Upper lobe of right lung (tissue), 1 donor: ENCODE measurements around the gene ANKFY1. TPM values are rescaled to one million over a fixed set of nuclear protein-coding genes. Genes with fewer than 3 reads are reported as not detected.

ENCODE experiments used
- ATAC-seq: fragments of 200-7000 bp; cut with Tn5 transposase; one replicate; pipeline ENCODE4 v1.9.1; 2020; ENCODE audit warnings: mild to moderate bottlenecking, moderate library complexity
- DNase-seq: peaks from one replicate; pipeline ENCODE4 v3.0.0-alpha.2; 2020
- H3K27ac ChIP-seq: fragments of 200-600 bp; one replicate; pipeline ENCODE4 v1.8.0; 2022
- H3K27me3 ChIP-seq: fragments of 200-600 bp; one replicate; pipeline ENCODE4 v1.8.0; 2022; ENCODE audit warnings: mild to moderate bottlenecking
- H3K36me3 ChIP-seq: fragments of 200-600 bp; one replicate; pipeline ENCODE4 v1.8.0; 2022
- H3K4me1 ChIP-seq: fragments of 200-600 bp; one replicate; pipeline ENCODE4 v1.8.0; 2022
- H3K4me3 ChIP-seq: fragments of 200-600 bp; one replicate; pipeline ENCODE4 v1.8.0; 2022; ENCODE audit warnings: mild to moderate bottlenecking
- H3K9me3 ChIP-seq: fragments of 200-600 bp; one replicate; pipeline ENCODE4 v1.8.0; 2022
- CTCF ChIP-seq: fragments of 200-600 bp; IDR thresholded peaks from one replicate; pipeline ENCODE4 v1.8.0; 2022; ENCODE audit warnings: antibody characterized with exemption
- intact Hi-C: fragments of 100-400 bp; cut with DNase I; formaldehyde crosslinking; loops from one replicate; pipeline ENCODE4 v1.11.0; 2022
- total RNA-seq: library from RNA; stranded (reverse); fragmentation: NEBNext Ultra II Directional; extraction: Animal tissue kit (Norgen Biotek cat#: 25700); gene quantifications from one replicate; pipeline ENCODE4 v1.2.1, GENCODE V29; 2021
- donor health status: DM: no; HTN: yes; CAD: no; lungs with severe emphysema.

ANKFY1 gene
- total RNA-seq, 1 donor from 2014 or later = 64.8 TPM

GRCh38 chr17:4304417-4305027 lies 40.7 kb upstream of the ANKFY1 start:
- peak; percentile 85 for TF ChIP-seq CTCF
- Histone ChIP-seq H3K36me3 (peaks cover 33% of the 10 kb centered on the region), H3K27ac (no peak overlapping the region), H3K4me3 (no peak overlapping the region), H3K4me1 (peaks cover 6% of the 10 kb centered on the region), H3K27me3 (no peaks in the 10 kb centered on the region), H3K9me3 (no peaks in the 10 kb centered on the region)
- no peak for DNase-seq
- peak; percentile 85 for ATAC-seq
- intact Hi-C loops = loop anchor here (5.0 kb wide), 1 partner anchor 98 kb away; no protein-coding TSS in a partner anchor

GRCh38 chr17:4301066-4301465 lies 37.3 kb upstream of the ANKFY1 start:
- intact Hi-C loops = no loop called here
- Histone ChIP-seq H3K9me3 (no peaks in the 10 kb centered on the region), H3K27me3 (no peaks in the 10 kb centered on the region), H3K36me3 (peaks cover 30% of the 10 kb centered on the region), H3K4me1 (no peaks in the 10 kb centered on the region), H3K27ac (no peak overlapping the region), H3K4me3 (no peak overlapping the region)
- TF ChIP-seq CTCF = no peak
- ATAC-seq (no peak), DNase-seq (no peak)

GRCh38 chr17:4297351-4297750 lies 33.6 kb upstream of the ANKFY1 start:
- Histone ChIP-seq H3K9me3 (no peaks in the 10 kb centered on the region), H3K36me3 (peaks cover 12% of the 10 kb centered on the region), H3K27ac (no peak overlapping the region), H3K27me3 (no peaks in the 10 kb centered on the region), H3K4me3 (no peak overlapping the region), H3K4me1 (no peaks in the 10 kb centered on the region)
- intact Hi-C loops = no loop called here
- TF ChIP-seq CTCF = no peak
- DNase-seq (no peak), ATAC-seq (no peak)

GRCh38 chr17:4295686-4296085 lies 31.9 kb upstream of the ANKFY1 start:
- H3K36me3 ChIP-seq = peaks cover 17% of the 10 kb centered on the region
- DNase-seq (no peak), ATAC-seq (no peak)
- no peak for TF ChIP-seq CTCF
- no peaks in the 10 kb centered on the region for H3K4me1 ChIP-seq
- no peak overlapping the region for H3K4me3 ChIP-seq
- no peak overlapping the region for H3K27ac ChIP-seq
- H3K9me3 ChIP-seq = no peaks in the 10 kb centered on the region
- intact Hi-C loops = no loop called here
- H3K27me3 ChIP-seq = no peaks in the 10 kb centered on the region

GRCh38 chr17:4293572-4293971 lies 29.8 kb upstream of the ANKFY1 start:
- no peak for TF ChIP-seq CTCF
- no peaks in the 10 kb centered on the region for H3K9me3 ChIP-seq
- no peak overlapping the region for H3K4me3 ChIP-seq
- intact Hi-C loops = no loop called here
- H3K27ac ChIP-seq = no peak overlapping the region
- H3K36me3 ChIP-seq = peaks cover 37% of the 10 kb centered on the region
- H3K4me1 ChIP-seq = no peaks in the 10 kb centered on the region
- ATAC-seq (no peak), DNase-seq (no peak)
- no peaks in the 10 kb centered on the region for H3K27me3 ChIP-seq

- no peak for DNase-seq
- Histone ChIP-seq H3K27me3 (no peaks in the 10 kb centered on the region), H3K4me1 (no peaks in the 10 kb centered on the region), H3K36me3 (peaks cover 39% of the 10 kb centered on the region), H3K4me3 (no peak overlapping the region), H3K27ac (no peak overlapping the region), H3K9me3 (no peaks in the 10 kb centered on the region)
- intact Hi-C loops = no loop called here
- TF ChIP-seq CTCF = no peak
- no peak for ATAC-seq
These were observed 23.9 kb upstream of the ANKFY1 start for GRCh38 chr17:4287710-4288109.
